IPS DF 6.9 (cell line): ENCODE data around the gene CD200.

Experiments
- DNase-seq: peaks from one replicate; pipeline ENCODE4 v3.0.0-alpha.2; 2013; ENCODE audit warnings: low read depth, low spot score
- H3K27ac ChIP-seq: one replicate; pipeline ENCODE4 v1.5.1; 2013; ENCODE audit warnings: low read length, control low read depth
- H3K27me3 ChIP-seq: 2 replicates; pipeline ENCODE4 v1.6.1; 2013; ENCODE audit warnings: mild to moderate bottlenecking, low read length; ENCODE audit not compliant: control insufficient read depth, insufficient read depth
- H3K36me3 ChIP-seq: 2 replicates; pipeline ENCODE4 v1.6.1; 2013; ENCODE audit warnings: low read length; ENCODE audit not compliant: control insufficient read depth, insufficient read depth
- H3K4me1 ChIP-seq: 2 replicates; pipeline ENCODE4 v1.6.1; 2013; ENCODE audit warnings: low read length; ENCODE audit not compliant: control insufficient read depth, insufficient read depth
- H3K4me3 ChIP-seq: 2 replicates; pipeline ENCODE4 v1.5.1; 2013; ENCODE audit warnings: mild to moderate bottlenecking, low read length
- H3K9me3 ChIP-seq: 2 replicates; pipeline ENCODE4 v1.6.1; 2013; ENCODE audit warnings: low read length, inconsistent platforms; ENCODE audit not compliant: control insufficient read depth, insufficient read depth
- whole genome bisulfite sequencing: extraction: QIAGEN DNeasy Blood & Tissue Kit; methylation state at CpG from one replicate; pipeline ENCODE4 v1.1.7; 2013; ENCODE audit warnings: mixed read lengths, missing lambda C conversion rate; ENCODE audit not compliant: insufficient read length, insufficient coverage; 5-methylcytosine and 5-hydroxymethylcytosine counted together

CD200 gene

DNA sequence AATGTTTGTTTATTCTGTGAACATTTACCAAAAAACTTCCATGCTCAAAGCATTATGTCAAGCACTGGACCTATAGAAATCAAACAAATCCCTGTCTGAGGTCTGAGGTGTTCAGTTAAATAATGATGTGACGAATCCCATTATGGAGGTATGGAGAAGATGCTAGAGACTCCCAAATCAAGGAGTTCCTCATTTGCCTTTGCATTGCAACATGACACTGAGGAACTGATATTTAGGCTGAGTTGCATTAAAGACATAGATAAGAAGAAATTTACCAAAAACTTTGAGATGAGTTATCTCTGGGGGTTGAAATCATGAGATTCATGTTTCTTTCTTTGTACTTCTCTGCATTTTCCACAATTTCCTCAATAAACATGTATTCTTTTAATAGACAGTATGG, 16.0 kb downstream of the CD200 start:
- Histone ChIP-seq H3K36me3 (peaks cover 5% of the 10 kb centered on the region; the same call in 1 of the 2 replicates), H3K27ac (no peak overlapping the region), H3K4me1 (peaks cover 6% of the 10 kb centered on the region), H3K27me3 (no peaks in the 10 kb centered on the region), H3K4me3 (no peak overlapping the region), H3K9me3 (no peaks in the 10 kb centered on the region)
- no peak for DNase-seq
- WGBS: no CpG with 5 or more reads among the region's 1 CpG

DNA sequence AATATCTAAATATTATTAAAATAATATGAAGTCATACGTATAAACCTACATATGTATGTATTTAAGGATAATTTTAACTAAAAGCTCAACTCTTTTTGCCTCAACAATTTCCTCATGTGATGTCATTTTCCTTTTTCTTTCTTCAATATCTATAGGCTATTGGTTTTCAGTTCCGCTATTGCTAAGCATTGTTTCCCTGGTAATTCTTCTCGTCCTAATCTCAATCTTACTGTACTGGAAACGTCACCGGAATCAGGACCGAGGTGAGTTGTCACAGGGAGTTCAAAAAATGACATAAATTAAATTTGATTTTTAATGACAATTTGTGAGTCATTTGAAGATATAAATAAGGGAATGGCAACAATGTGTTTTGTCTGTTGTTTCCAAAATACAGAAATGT, 16.6 kb downstream of the CD200 start:
- H3K36me3 ChIP-seq: peaks cover 5% of the 10 kb centered on the region; the same call in 1 of the 2 replicates
- no peak overlapping the region for H3K27ac ChIP-seq
- no CpG with 5 or more reads among the region's 6 CpGs for WGBS
- H3K9me3 ChIP-seq: no peaks in the 10 kb centered on the region
- H3K4me3 ChIP-seq: no peak overlapping the region
- H3K4me1 ChIP-seq: peaks cover 6% of the 10 kb centered on the region
- H3K27me3 ChIP-seq: no peaks in the 10 kb centered on the region
- no peak for DNase-seq

DNA sequence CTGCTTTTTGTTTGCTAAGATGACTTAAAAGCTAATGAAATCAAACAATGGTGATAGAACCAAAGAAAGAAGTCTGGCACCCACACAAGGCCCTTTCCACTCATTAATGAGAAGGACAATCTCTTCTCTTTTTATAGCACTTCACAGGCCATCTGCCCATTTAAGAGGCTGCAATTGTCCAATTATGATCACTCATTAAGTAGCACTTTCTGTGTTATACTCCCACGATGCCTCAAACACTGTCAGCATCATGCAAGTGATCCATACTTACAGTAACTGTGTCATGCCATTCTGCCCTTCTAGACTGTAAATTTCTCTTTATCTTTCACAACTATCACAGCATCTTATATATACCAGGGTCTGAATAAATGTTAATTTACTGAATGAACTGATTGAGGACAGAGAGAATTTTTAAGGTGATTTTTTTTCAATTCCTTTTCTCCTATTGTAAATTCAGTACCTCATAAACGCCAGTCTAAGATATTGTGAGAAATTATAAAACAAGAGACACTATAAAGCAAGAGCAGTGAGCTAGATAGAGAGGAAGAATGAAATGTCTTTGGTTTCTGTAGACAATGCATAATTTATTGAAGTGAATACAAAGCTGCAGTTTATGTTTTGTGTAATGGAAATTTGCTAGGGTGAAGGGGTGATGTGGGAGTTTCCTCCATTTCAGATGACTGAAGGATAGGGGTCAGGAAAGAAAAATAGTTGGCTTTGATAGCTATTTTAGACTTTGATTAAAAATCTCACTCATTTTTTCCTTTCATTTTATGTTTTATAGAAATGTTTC, 17.3 kb downstream of the CD200 start:
- no CpG with 5 or more reads among the region's 2 CpGs for WGBS
- no peaks in the 10 kb centered on the region for H3K27me3 ChIP-seq
- H3K36me3 ChIP-seq: peaks cover 5% of the 10 kb centered on the region; the same call in 1 of the 2 replicates
- H3K4me3 ChIP-seq: no peak overlapping the region
- H3K4me1 ChIP-seq: peaks cover 6% of the 10 kb centered on the region
- no peaks in the 10 kb centered on the region for H3K9me3 ChIP-seq
- no peak for DNase-seq
- H3K27ac ChIP-seq: no peak overlapping the region

DNA sequence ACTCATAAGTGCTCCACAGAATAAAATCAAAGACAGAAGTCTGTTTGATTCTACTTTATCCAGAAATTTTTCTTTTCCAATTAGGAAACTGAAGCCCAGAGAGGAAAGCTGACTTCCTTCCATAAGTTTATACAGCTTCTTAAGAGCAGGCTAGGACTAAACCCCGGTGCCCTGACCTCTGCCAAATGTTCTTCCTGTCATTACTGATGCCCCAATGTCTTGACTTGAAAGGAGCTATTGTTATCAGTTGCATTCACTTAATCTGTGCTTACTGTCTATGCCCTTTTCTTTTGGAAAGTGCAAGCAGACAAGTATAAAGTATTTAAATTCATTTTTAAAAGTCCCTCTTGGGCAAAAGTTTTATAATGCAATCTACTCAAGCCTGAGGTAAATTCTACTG, 18.1 kb downstream of the CD200 start:
- H3K9me3 ChIP-seq: no peaks in the 10 kb centered on the region
- no peak overlapping the region for H3K4me3 ChIP-seq
- peaks cover 6% of the 10 kb centered on the region for H3K4me1 ChIP-seq
- WGBS: no CpG with 5 or more reads among the region's 1 CpG
- no peak for DNase-seq
- H3K27me3 ChIP-seq: no peaks in the 10 kb centered on the region
- H3K27ac ChIP-seq: no peak overlapping the region
- H3K36me3 ChIP-seq: peaks cover 2% of the 10 kb centered on the region; the same call in 1 of the 2 replicates

DNA sequence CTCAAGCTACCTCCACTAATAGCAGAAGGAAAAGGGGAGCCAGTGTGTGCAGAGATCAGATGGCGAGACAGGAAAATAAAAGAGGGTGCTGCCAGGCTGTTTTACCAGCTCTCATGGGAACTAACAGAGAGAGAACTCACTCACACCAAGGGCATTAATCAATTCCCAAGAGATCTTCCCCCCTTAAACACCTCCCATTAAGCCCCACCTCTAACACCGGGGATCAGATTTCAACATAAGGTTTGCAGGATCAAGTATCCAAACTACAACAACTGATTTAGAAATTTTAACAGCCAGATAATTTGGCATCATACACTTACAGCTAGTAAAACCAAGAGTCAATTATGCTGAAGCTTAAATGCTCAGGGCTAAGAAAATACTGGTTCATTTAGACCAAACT, 18.9 kb downstream of the CD200 start:
- Histone ChIP-seq H3K4me1 (peaks cover 6% of the 10 kb centered on the region), H3K4me3 (no peak overlapping the region), H3K27ac (no peak overlapping the region), H3K36me3 (peaks cover 2% of the 10 kb centered on the region; the same call in 1 of the 2 replicates), H3K27me3 (no peaks in the 10 kb centered on the region), H3K9me3 (no peaks in the 10 kb centered on the region)
- no CpG with 5 or more reads among the region's 2 CpGs for WGBS
- DNase-seq: no peak

DNA sequence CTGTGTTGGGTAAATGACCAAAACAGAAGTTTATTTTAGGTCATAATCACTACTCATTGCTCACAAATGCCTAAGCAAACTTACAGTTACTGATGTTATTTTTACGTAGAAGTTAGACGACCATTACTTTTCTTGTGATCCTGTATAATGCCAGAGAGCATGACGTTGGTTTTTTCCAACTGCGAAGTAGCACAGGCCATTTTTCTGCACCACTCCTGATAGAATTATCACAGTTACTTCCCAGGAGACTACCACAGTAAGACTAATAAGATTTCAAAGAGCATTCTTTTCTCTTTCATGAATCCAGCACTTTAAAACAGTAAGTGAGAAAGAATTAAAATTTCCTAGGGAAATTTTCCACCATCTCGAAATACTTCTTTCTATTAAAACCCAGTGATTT, 19.8 kb downstream of the CD200 start:
- no peak for DNase-seq
- Histone ChIP-seq H3K4me1 (peaks cover 6% of the 10 kb centered on the region), H3K27ac (no peak overlapping the region), H3K4me3 (no peak overlapping the region), H3K27me3 (no peaks in the 10 kb centered on the region), H3K36me3 (peaks cover 2% of the 10 kb centered on the region; the same call in 1 of the 2 replicates), H3K9me3 (no peaks in the 10 kb centered on the region)
- no CpG with 5 or more reads among the region's 5 CpGs for WGBS

DNA sequence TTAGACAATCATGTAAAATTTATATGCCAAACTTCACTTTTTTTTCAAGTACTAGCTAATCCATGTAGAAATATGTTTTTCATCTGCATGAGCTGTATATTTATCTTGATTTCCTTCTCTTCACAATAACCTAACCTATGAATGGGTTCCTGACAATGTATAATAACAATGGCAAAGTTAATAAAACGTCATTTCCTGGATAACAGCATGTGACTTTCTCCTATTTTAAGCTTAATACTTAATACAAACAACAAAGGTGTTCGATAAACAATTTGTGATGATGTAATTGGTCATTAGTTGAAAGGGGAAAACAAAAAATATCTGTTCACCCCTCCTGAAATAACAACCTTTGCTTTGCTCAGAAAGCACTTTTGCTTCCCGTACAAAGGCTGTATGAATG, 20.4 kb downstream of the CD200 start:
- Histone ChIP-seq H3K36me3 (peaks cover 2% of the 10 kb centered on the region; the same call in 1 of the 2 replicates), H3K4me1 (peaks cover 8% of the 10 kb centered on the region), H3K9me3 (no peaks in the 10 kb centered on the region), H3K4me3 (no peak overlapping the region), H3K27me3 (no peaks in the 10 kb centered on the region), H3K27ac (no peak overlapping the region)
- no CpG with 5 or more reads among the region's 3 CpGs for WGBS
- DNase-seq: no peak

DNA sequence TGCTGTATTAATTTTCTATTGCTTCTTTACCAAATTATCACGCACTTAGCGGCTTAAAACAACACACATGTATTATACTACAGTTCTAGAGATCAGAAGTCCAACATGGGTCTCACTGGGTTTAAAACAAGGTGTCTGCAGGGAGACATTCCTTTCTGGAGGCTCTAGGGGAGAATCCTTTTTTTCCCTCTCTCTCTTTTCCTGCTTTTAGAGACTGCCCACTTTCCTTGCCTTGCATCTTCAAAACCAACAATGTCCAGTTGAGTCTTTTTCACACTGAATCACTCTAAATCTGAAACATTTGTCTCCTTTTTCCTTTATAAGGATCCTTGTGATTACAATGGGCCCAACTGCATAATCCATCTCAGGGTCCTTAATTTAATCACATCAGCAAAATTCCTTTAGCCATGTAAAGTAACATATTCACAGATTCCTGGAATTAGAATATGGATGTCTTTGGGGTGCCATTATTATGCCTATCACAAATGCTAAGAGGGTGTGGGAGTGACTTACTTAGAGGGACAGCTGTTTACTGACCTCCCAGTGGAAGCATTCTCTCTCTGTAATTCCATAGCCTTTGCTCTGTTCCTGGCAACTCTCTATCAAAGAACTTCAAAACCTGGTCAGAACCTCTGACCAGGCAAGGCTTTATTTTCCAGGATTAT, 21.8 kb downstream of the CD200 start:
- H3K27me3 ChIP-seq: no peaks in the 10 kb centered on the region
- DNase-seq: peak; percentile 31
- H3K27ac ChIP-seq: peak overlapping the region; percentile 96
- H3K4me3 ChIP-seq: no peak overlapping the region
- WGBS: no CpG with 5 or more reads among the region's 2 CpGs
- H3K36me3 ChIP-seq: peaks cover 2% of the 10 kb centered on the region; the same call in 1 of the 2 replicates
- H3K4me1 ChIP-seq: peaks cover 8% of the 10 kb centered on the region
- no peaks in the 10 kb centered on the region for H3K9me3 ChIP-seq

DNA sequence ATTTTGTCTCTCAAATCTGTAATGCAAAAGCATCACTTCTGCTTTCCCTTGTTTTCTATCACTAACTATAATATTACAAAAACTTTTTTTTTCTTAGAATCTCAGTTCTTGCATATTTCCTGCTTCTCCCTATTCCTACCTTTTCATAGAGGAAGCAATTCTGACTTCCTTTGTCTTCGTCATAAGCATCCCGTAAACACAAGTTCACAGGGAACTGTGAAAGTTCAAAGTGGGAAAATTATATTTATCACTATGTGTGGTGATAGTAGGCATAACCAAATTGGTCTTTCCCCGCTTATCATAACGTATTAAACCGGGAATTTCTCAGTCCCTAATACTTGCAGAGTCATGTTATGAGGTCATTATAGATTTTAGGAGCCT, 22.3 kb downstream of the CD200 start:
- H3K9me3 ChIP-seq: no peaks in the 10 kb centered on the region
- H3K36me3 ChIP-seq: peaks cover 2% of the 10 kb centered on the region; the same call in 1 of the 2 replicates
- no CpG with 5 or more reads among the region's 5 CpGs for WGBS
- H3K4me3 ChIP-seq: no peak overlapping the region
- H3K4me1 ChIP-seq: peaks cover 8% of the 10 kb centered on the region
- no peak for DNase-seq
- H3K27me3 ChIP-seq: no peaks in the 10 kb centered on the region
- H3K27ac ChIP-seq: no peak overlapping the region

DNA sequence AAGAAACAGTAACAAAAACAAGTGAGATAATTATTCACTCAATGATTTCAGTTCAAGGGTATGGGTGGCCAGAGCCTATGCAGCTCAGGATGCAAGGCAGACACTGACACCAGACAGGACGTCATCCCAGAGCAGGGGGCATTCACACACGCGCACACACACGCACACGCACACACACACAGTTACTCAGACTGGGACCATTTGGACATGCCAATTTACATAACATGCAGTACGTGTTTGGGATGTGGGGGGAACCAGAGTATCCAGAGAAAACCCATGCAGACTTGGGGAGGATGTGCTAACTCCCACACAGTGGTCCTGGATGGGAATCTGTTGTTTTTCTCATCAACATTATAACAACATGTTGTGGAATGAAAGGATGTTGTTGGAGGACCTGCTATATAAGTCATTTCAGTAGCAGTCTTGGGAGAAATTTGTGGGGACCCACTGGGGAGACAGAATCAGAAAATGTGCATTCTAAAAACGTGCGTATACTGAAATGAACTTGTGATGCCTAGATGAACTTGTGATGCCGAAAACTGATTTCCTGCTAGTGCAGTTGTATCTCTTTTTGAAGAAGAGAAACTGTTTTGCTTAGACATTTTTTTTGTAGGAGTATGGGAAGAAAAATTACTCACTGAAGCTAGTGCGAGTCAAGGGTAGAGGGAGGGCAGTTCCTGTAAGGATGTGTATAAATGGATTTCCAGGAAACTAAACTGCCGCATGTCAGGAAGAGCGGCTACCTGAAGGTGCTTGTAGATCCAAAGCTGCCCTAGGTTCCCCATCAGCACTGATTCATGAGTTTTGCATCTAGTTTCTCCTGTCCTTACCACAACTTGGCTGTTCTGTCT, 25.2 kb downstream of the CD200 start:
- WGBS: no CpG with 5 or more reads among the region's 12 CpGs

More for the DNA sequence above, 25.2 kb downstream of the CD200 start:
- Histone ChIP-seq H3K36me3 (no peaks in the 10 kb centered on the region), H3K27ac (no peak overlapping the region), H3K4me3 (no peak overlapping the region), H3K27me3 (no peaks in the 10 kb centered on the region), H3K9me3 (no peaks in the 10 kb centered on the region), H3K4me1 (peaks cover 2% of the 10 kb centered on the region; the same call in 1 of the 2 replicates)
- DNase-seq: no peak
